GM12878 (cell line): ENCODE results near the gene SEMA3A. TPM values are rescaled to one million over a fixed set of nuclear protein-coding genes. Genes with fewer than 3 reads are reported as not detected.

Source experiments
- ATAC-seq: fragments of 200-7000 bp; cut with Tn5 transposase; 3 replicates; pipeline ENCODE4 v1.9.1; 2020; ENCODE audit warnings: mild to moderate bottlenecking, moderate library complexity
- BruUV-seq: library from RNA; stranded (reverse); fragments of 400-500 nt; replicated peaks from 2 replicates; lab custom pipeline; 2021; lab: Mats Ljungman, UMichigan
- CTCF ChIA-PET: fragments of 300-600 bp; sonication (Branson Sonifier 250); formaldehyde crosslinking; extraction: SDS; loops from one replicate; lab custom pipeline; 2021; ENCODE audit warnings: inconsistent platforms; lab: Yijun Ruan, JAX
- POLR2A ChIA-PET: fragments of 350-600 bp; formaldehyde crosslinking; extraction: SDS; loops from one replicate; lab custom pipeline; 2021; ENCODE audit warnings: inconsistent platforms; lab: Charles Lee
- RAD21 ChIA-PET: fragments of 300-600 bp; sonication (Branson Sonifier 250); formaldehyde crosslinking; loops from one replicate; lab custom pipeline; 2023; ENCODE audit warnings: antibody characterized with exemption; ENCODE audit not compliant: unreplicated experiment; lab: Charles Lee
- SMC1A ChIA-PET: fragments of 300-600 bp; sonication (Branson Sonifier 250); formaldehyde crosslinking; loops from one replicate; lab custom pipeline; 2023; ENCODE audit not compliant: unreplicated experiment, uncharacterized antibody; lab: Charles Lee
- DNase-seq: peaks from one replicate; pipeline ENCODE4 v3.0.0-alpha.2; 2011; ENCODE audit warnings: low read depth, low spot score
- FAIRE-seq: peaks from 3 replicates; lab custom pipeline; 2011; peaks lifted over from hg19 to GRCh38; lab: Jason Lieb, UNC
- H2AFZ ChIP-seq: 2 replicates; pipeline ENCODE4 v1.6.0; 2011; ENCODE audit warnings: low read depth, low read length, control low read depth; ENCODE audit not compliant: control insufficient read depth
- H3K27ac ChIP-seq: 2 replicates; pipeline ENCODE4 v1.5.1; 2011; ENCODE audit warnings: control low read depth; ENCODE audit not compliant: control insufficient read depth, insufficient read depth
- H3K27me3 ChIP-seq, 2 experiments: replicated peaks in 1 of 2; 2 replicates each; pipeline versions ENCODE4 v1.6.0 to v1.6.1; 2011; ENCODE audit warnings: low read length in 1 of 2; ENCODE audit not compliant: control insufficient read depth in 2 of 2, insufficient read depth in 2 of 2
- H3K36me3 ChIP-seq, 2 experiments: 2 replicates each; pipeline ENCODE4 v1.5.1; 2011; ENCODE audit warnings: low read length in 1 of 2; ENCODE audit not compliant: control insufficient read depth in 2 of 2, insufficient read depth in 2 of 2
- H3K4me1 ChIP-seq: 2 replicates; pipeline ENCODE4 v1.6.1; 2011; ENCODE audit warnings: mild to moderate bottlenecking, low read length, moderate library complexity, mixed read lengths; ENCODE audit not compliant: control insufficient read depth, insufficient read depth
- H3K4me2 ChIP-seq: 2 replicates; pipeline ENCODE4 v1.6.0; 2011; ENCODE audit warnings: control low read depth; ENCODE audit not compliant: control insufficient read depth, insufficient read depth
- H3K4me3 ChIP-seq: fragments of 200-600 bp; sonication (generic); 2 replicates; pipeline ENCODE4 v1.5.1; 2016
- H3K79me2 ChIP-seq: 2 replicates; pipeline ENCODE4 v1.6.0; 2011; ENCODE audit warnings: low read length; ENCODE audit not compliant: control insufficient read depth, insufficient read depth
- H3K9ac ChIP-seq: 2 replicates; pipeline ENCODE4 v1.8.0; 2011; ENCODE audit warnings: low read length, control low read depth, mixed read lengths; ENCODE audit not compliant: control insufficient read depth, insufficient read depth
- H3K9me3 ChIP-seq: replicated peaks from 3 replicates; pipeline ENCODE4 v1.5.1; 2011; ENCODE audit warnings: mild to moderate bottlenecking, low read length; ENCODE audit not compliant: control insufficient read depth, insufficient read depth
- H4K20me1 ChIP-seq: 2 replicates; pipeline ENCODE4 v1.6.0; 2011; ENCODE audit not compliant: control insufficient read depth, insufficient read depth
- BMI1 ChIP-seq: fragments of 450-650 bp; IDR thresholded peaks from 2 replicates; pipeline ENCODE4 v1.6.1; 2016; ENCODE audit warnings: mild to moderate bottlenecking, moderate library complexity, borderline replicate concordance
- BRCA1 ChIP-seq: IDR thresholded peaks from 2 replicates; pipeline ENCODE4 v1.6.1; 2011; ENCODE audit warnings: low read depth, low read length, improper control_type of control experiment
- CBX3 ChIP-seq: fragments of 200-600 bp; sonication (generic); IDR thresholded peaks from 2 replicates; pipeline ENCODE4 v1.6.1; 2016; ENCODE audit warnings: low read depth, borderline replicate concordance
- CEBPZ ChIP-seq: fragments of 150-350 bp; IDR thresholded peaks from 2 replicates; pipeline ENCODE4 v1.6.1; 2016; ENCODE audit warnings: low read depth, low read length
- DPF2 ChIP-seq: fragments of 450-650 bp; IDR thresholded peaks from 2 replicates; pipeline ENCODE4 v1.6.1; 2017; ENCODE audit warnings: mild to moderate bottlenecking
- E2F4 ChIP-seq: IDR thresholded peaks from 2 replicates; pipeline ENCODE4 v1.6.1; 2012; ENCODE audit warnings: low read depth, low read length, improper control_type of control experiment
- ESRRA ChIP-seq: IDR thresholded peaks from 2 replicates; pipeline ENCODE4 v1.6.1; 2012; ENCODE audit warnings: mild to moderate bottlenecking, low read length, improper control_type of control experiment
- GABPA ChIP-seq: IDR thresholded peaks from 2 replicates; pipeline ENCODE4 v1.6.1; 2014; ENCODE audit warnings: antibody characterized with exemption, low read depth, mild to moderate bottlenecking, inconsistent platforms
- NFYB ChIP-seq: IDR thresholded peaks from 2 replicates; pipeline ENCODE4 v1.6.1; 2011; ENCODE audit warnings: low read depth, mild to moderate bottlenecking, low read length, improper control_type of control experiment, moderate library complexity; ENCODE audit not compliant: insufficient read depth
- POU2F2 ChIP-seq: IDR thresholded peaks from 3 replicates; pipeline ENCODE4 v1.6.1; 2011; ENCODE audit warnings: low read depth, mild to moderate bottlenecking, low read length, borderline replicate concordance
- SIX5 ChIP-seq: IDR thresholded peaks from 2 replicates; pipeline ENCODE4 v1.6.1; 2011; ENCODE audit warnings: mild to moderate bottlenecking, low read depth, low read length, moderate library complexity; ENCODE audit not compliant: severe bottlenecking
- SKIL ChIP-seq: fragments of 450-650 bp; IDR thresholded peaks from 2 replicates; pipeline ENCODE4 v1.6.1; 2017; ENCODE audit warnings: mild to moderate bottlenecking, low read depth, inconsistent platforms; ENCODE audit not compliant: poor library complexity, severe bottlenecking
- TCF3 ChIP-seq: IDR thresholded peaks from 2 replicates; pipeline ENCODE4 v1.6.1; 2012; ENCODE audit warnings: low read depth, mild to moderate bottlenecking, low read length, borderline replicate concordance; ENCODE audit not compliant: insufficient read depth
- YY1 ChIP-seq: IDR thresholded peaks from 2 replicates; pipeline ENCODE4 v1.6.1; 2011; ENCODE audit warnings: low read depth, mild to moderate bottlenecking, low read length
- ZZZ3 ChIP-seq: IDR thresholded peaks from 2 replicates; pipeline ENCODE4 v1.6.1; 2011; ENCODE audit warnings: low read depth; ENCODE audit not compliant: control insufficient read depth, insufficient read length
- WGBS: methylation state at CpG from one replicate; pipeline ENCODE4 v1.1.6; 2016; ENCODE audit warnings: low lambda C conversion rate; ENCODE audit not compliant: insufficient replicate concordance, insufficient coverage; ENCODE audit errors: missing lambda C conversion rate; 5-methylcytosine and 5-hydroxymethylcytosine counted together
- in situ Hi-C: fragments of 300-500 bp; cut with MboI; formaldehyde crosslinking; loops from 9 replicates; pipeline ENCODE4 v1.14.3; 2018; ENCODE audit warnings: mixed read lengths
- intact Hi-C: fragments of 100-400 bp; cut with micrococcal nuclease; formaldehyde crosslinking; loops from one replicate; pipeline ENCODE4 v1.14.2; 2022; ENCODE audit not compliant: unreplicated experiment
- polyA plus RNA-seq, 11 experiments: library from polyadenylated mRNA; depleted of rRNA in 4 of 11; unstranded in 6 of 11; stranded (reverse) in 5 of 11; fragments of >200 nt; fragmentation: Nextera tagmentation in 4 of 11; fragmentation: Illumina TruSeq in 1 of 11; extraction: Ambion mirVana in 4 of 11; extraction: Trizol in 1 of 11; gene quantifications; 1 replicate in 1 of 11; 2 replicates in 10 of 11; pipeline versions ENCODE4 v1.2.1 to v1.2.3, GENCODE V29; 2011 to 2016; ENCODE audit warnings: inconsistent platforms in 2 of 11, missing spikeins in 2 of 11, low read depth in 1 of 11
- total RNA-seq, 4 experiments: library from RNA; depleted of rRNA in 3 of 4; stranded (reverse); fragments of >200 nt in 3 of 4; fragmentation: Illumina TruSeq in 1 of 4; extraction: Trizol in 1 of 4; gene quantifications; 2 replicates each; pipeline versions ENCODE4 v1.2.1 to v1.2.3, GENCODE V29; 2013 to 2021

SEMA3A gene
- total and polyA plus RNA-seq, 10 of the 15 experiments (the other 5 are each of a cell fraction or from before 2014, with no cell fraction given): 0.01 to 3.3 (median 0.24) TPM

GRCh38 chr7:84102213-84102612 is 92.4 kb downstream of the SEMA3A start:
- no peak for FAIRE-seq
- in situ Hi-C loops: no loop called here

More at GRCh38 chr7:84102213-84102612, 92.4 kb downstream of the SEMA3A start:
- Histone ChIP-seq H3K36me3 (no peaks in the 10 kb centered on the region), H3K27me3 (no peaks in the 10 kb centered on the region), H3K79me2 (no peaks in the 10 kb centered on the region), H3K4me3 (no peak overlapping the region), H3K4me2 (no peak overlapping the region), H3K27ac (no peak overlapping the region), H3K9me3 (no peaks in the 10 kb centered on the region), H4K20me1 (no peaks in the 10 kb centered on the region), H2AFZ (no peak overlapping the region), H3K9ac (no peak overlapping the region)
- SMC1A ChIA-PET: interaction anchor here (0.6 kb wide), 2 partner anchors 43 to 87 kb away, joined by 3 to 6 read pairs; no protein-coding TSS in a partner anchor
- no CpG with 5 or more reads among the region's 1 CpG for WGBS
- no TSS peak for BruUV-seq
- CTCF ChIA-PET: interaction anchor here (0.6 to 0.7 kb wide), 2 partner anchors 56 to 160 kb away, joined by 3 to 5 read pairs; no protein-coding TSS in a partner anchor
- RAD21 ChIA-PET: no interaction called here
- intact Hi-C loops: no loop called here
- TF ChIP-seq ESRRA (no peak), SKIL (no peak), ZZZ3 (no peak), SIX5 (no peak), TCF3 (no peak), GABPA (no peak), YY1 (no peak), BMI1 (no peak), BRCA1 (no peak), DPF2 (no peak), E2F4 (no peak), CEBPZ (no peak), POU2F2 (no peak), NFYB (no peak), CBX3 (no peak)
- TF ChIP-seq, all 136 proteins: peak for 0
- ATAC-seq (no peak), DNase-seq (no peak)
- H3K4me1 ChIP-seq: no peaks in the 10 kb centered on the region
- POLR2A ChIA-PET: interaction anchor here (0.7 kb wide), 1 partner anchor 484 kb away, joined by 3 read pairs; no protein-coding TSS in a partner anchor
